Psoas muscle (tissue), 8 donors: Measurements from ENCODE around the gene SPATS2L. TPM values are rescaled to one million over a fixed set of nuclear protein-coding genes. Genes with fewer than 3 reads are reported as not detected.
A peak's percentile ranks its signal among the peaks of the same experiment; 100 is the strongest.

Experiments
- ATAC-seq, 4 donors: fragments of 200-7000 bp; cut with Tn5 transposase; one replicate each; pipeline ENCODE4 v1.9.1; 2020; ENCODE audit warnings: moderate library complexity in 3 of 4, mild to moderate bottlenecking in 2 of 4
- DNase-seq, 2 donors: peaks; one replicate each; pipeline ENCODE4 v3.0.0-alpha.2; 2020
- H3K27ac ChIP-seq: fragments of 200-600 bp; one replicate; pipeline ENCODE4 v1.8.0; 2022
- H3K27me3 ChIP-seq, 3 donors: fragments of 200-600 bp in 1 of 3; one replicate each; pipeline versions ENCODE4 v1.6.1 to v1.8.0; 2013 to 2022; ENCODE audit warnings: low read length in 2 of 3, mild to moderate bottlenecking in 2 of 3, moderate library complexity in 1 of 3; ENCODE audit not compliant: insufficient read depth in 3 of 3
- H3K36me3 ChIP-seq, 2 donors: fragments of 200-600 bp in 1 of 2; one replicate each; pipeline versions ENCODE4 v1.6.1 to v1.8.0; 2013 to 2022; ENCODE audit warnings: low read depth in 1 of 2, mild to moderate bottlenecking in 1 of 2, moderate library complexity in 1 of 2; ENCODE audit not compliant: insufficient read depth in 1 of 2
- H3K4me1 ChIP-seq: fragments of 200-600 bp; one replicate; pipeline ENCODE4 v1.8.0; 2022
- H3K4me3 ChIP-seq: fragments of 200-600 bp; one replicate; pipeline ENCODE4 v1.8.0; 2022; ENCODE audit warnings: mild to moderate bottlenecking
- H3K9me3 ChIP-seq: fragments of 200-600 bp; one replicate; pipeline ENCODE4 v1.8.0; 2022
- CTCF ChIP-seq: fragments of 200-600 bp; IDR thresholded peaks from one replicate; pipeline ENCODE4 v1.8.0; 2022; ENCODE audit warnings: antibody characterized with exemption
- whole genome bisulfite sequencing, 3 donors: extraction: QIAGEN DNeasy Blood & Tissue Kit; methylation state at CpG; one replicate each; pipeline versions ENCODE4 v1.1.6 to v1.1.7; 2013; 5-methylcytosine and 5-hydroxymethylcytosine counted together
- intact Hi-C, 2 donors: fragments of 100-400 bp; cut with DNase I; formaldehyde crosslinking; loops; one replicate each; pipeline versions ENCODE4 v1.11.0 to v1.14.2; 2022
- polyA plus RNA-seq, 3 donors: library from polyadenylated mRNA; stranded (reverse); fragments of 200-250 nt; gene quantifications; one replicate each; pipeline ENCODE4 v1.2.3, GENCODE V29; 2013
- total RNA-seq, 4 donors: library from RNA; stranded (reverse); fragmentation: NEBNext Ultra II Directional in 2 of 4; extraction: Animal tissue kit (Norgen Biotek cat#: 25700) in 2 of 4; gene quantifications; one replicate each; pipeline versions ENCODE4 v1.2.1 to v1.2.4, GENCODE V29; 2021 to 2023
- donor health status: healthy with polysubstance abuse.
- donor health status: DM: no; HTN: no; CAD: no; lungs with moderate emphysema.
- donor health status: Bipolar disorder and iron deficiency.
- donor health status: healthy.
- donor health status: DM: yes; HTN: yes; CAD: no.
- donor health status: DM: no; HTN: no; CAD: no.
- donor health status: DM: no; HTN: no; CAD: no.
- donor health status: DM: yes; HTN: yes; CAD: no.

The SPATS2L gene
- total and polyA plus RNA-seq, 7 donors: 34.2 to 286 (median 60.2) TPM

- no peak for DNase-seq
- no peak for ATAC-seq
- no peak for TF ChIP-seq CTCF
- Histone ChIP-seq H3K27me3 (no peaks in the 10 kb centered on the region), H3K9me3 (no peaks in the 10 kb centered on the region), H3K4me1 (peaks cover 79% of the 10 kb centered on the region), H3K4me3 (no peak overlapping the region), H3K27ac (no peak overlapping the region), H3K36me3 (no peaks in the 10 kb centered on the region)
- intact Hi-C loops: no loop called here
- WGBS, 3 donors: 48 to 70% (median 51%) methylated on average over 3 of the region's 3 CpGs
Measured at GRCh38 chr2:200311139-200311538, 4.6 kb downstream of the SPATS2L start.

- WGBS, 3 donors: 35 to 51% (median 38%) methylated on average over 7 of the region's 7 CpGs
- Histone ChIP-seq H3K27me3 (no peaks in the 10 kb centered on the region), H3K4me3 (no peak overlapping the region), H3K4me1 (peaks cover 93% of the 10 kb centered on the region), H3K27ac (peak overlapping the region; percentile 70), H3K9me3 (no peaks in the 10 kb centered on the region), H3K36me3 (no peaks in the 10 kb centered on the region)
- intact Hi-C loops: loop anchor here in 1 of 2 donors (5.0 kb wide), 1 partner anchor 62 kb away; no protein-coding TSS in a partner anchor
- DNase-seq (no peak), ATAC-seq (peak; percentile 75 to 84 (median 80))
- TF ChIP-seq CTCF: no peak
Measured at GRCh38 chr2:200314976-200315567, 8.6 kb downstream of the SPATS2L start.

- DNase-seq: no peak
- intact Hi-C loops: loop anchor here in 1 of 2 donors (5.0 kb wide), 1 partner anchor 59 kb away; no protein-coding TSS in a partner anchor
- H3K4me3 ChIP-seq: no peak overlapping the region
- 23 to 49% (median 39%) methylated on average over 3 of the region's 3 CpGs for WGBS, 3 donors
- ATAC-seq: no peak
- H3K4me1 ChIP-seq: peaks cover 90% of the 10 kb centered on the region
- H3K9me3 ChIP-seq: no peaks in the 10 kb centered on the region
- no peaks in the 10 kb centered on the region for H3K27me3 ChIP-seq
- H3K36me3 ChIP-seq: no peaks in the 10 kb centered on the region
- peak overlapping the region; percentile 33 for H3K27ac ChIP-seq
- no peak for TF ChIP-seq CTCF
Measured at GRCh38 chr2:200317975-200318374, 11.5 kb downstream of the SPATS2L start.

- intact Hi-C loops: loop anchor here in 1 of 2 donors (5.0 kb wide), 1 partner anchor 58 kb away; no protein-coding TSS in a partner anchor
- Histone ChIP-seq H3K4me1 (peaks cover 87% of the 10 kb centered on the region), H3K36me3 (no peaks in the 10 kb centered on the region), H3K9me3 (no peaks in the 10 kb centered on the region), H3K4me3 (no peak overlapping the region), H3K27me3 (no peaks in the 10 kb centered on the region), H3K27ac (peak overlapping the region; percentile 48)
- WGBS, 3 donors: 59 to 79% (median 65%) methylated on average over 10 of the region's 10 CpGs
- ATAC-seq: no peak
- no peak for TF ChIP-seq CTCF
- DNase-seq: no peak
Measured at GRCh38 chr2:200318940-200319435, 12.5 kb downstream of the SPATS2L start.
